ENCODE results near the gene ZNF579. TPM values are rescaled to one million over a fixed set of nuclear protein-coding genes. Genes with fewer than 3 reads are reported as not detected.

Gene ZNF579
- total and polyA plus RNA-seq, 10 of the 15 experiments (the other 5 are each of a cell fraction or from before 2014, with no cell fraction given) = 0.11 to 11.7 (median 1.5) TPM

- TF ChIP-seq JUNB (IDR thresholded peaks at IDR 0.05) (no peak; the same call in 1 of the 2 replicates), FOXM1 (IDR thresholded peaks at IDR 0.05; ENCODE audit: low read depth, low read length) (0 out of 2 replicates have a peak, but pooled peaks have one; percentile 15), GABPA (IDR thresholded peaks at IDR 0.05; ENCODE audit: low read depth) (0 out of 2 replicates have a peak, but pooled peaks have one; percentile 34), NR2F1 (conservative IDR thresholded peaks at IDR 0.05) (0 out of 2 replicates have a peak, but pooled peaks have one; percentile 14), CEBPB (IDR thresholded peaks at IDR 0.05; ENCODE audit: borderline replicate concordance in 1 of 2, low read depth in 2 of 2, low read length in 2 of 2) (no peak), EED (IDR thresholded peaks at IDR 0.05; ENCODE audit: low read depth) (peak; percentile 91), ASH2L (IDR thresholded peaks at IDR 0.05; ENCODE audit: borderline replicate concordance, low read depth) (no peak), CHD4 (IDR thresholded peaks at IDR 0.05) (no peak), CREM (IDR thresholded peaks at IDR 0.05; ENCODE audit: low read depth) (peak; percentile 56; the same call in 1 of the 2 replicates), CREB1 (IDR thresholded peaks at IDR 0.05; ENCODE audit: low read depth) (peak; percentile 48; the same call in 1 of the 2 replicates), NR2C2 (IDR thresholded peaks at IDR 0.05; ENCODE audit: borderline replicate concordance, control insufficient read depth, insufficient read length, low read depth) (no peak)
These were observed 45.7 kb upstream of the ZNF579 start (continued) for GRCh38 chr19:55626350-55626749.

GRCh38 chr19:55625004-55625326 lies 44.3 kb upstream of the ZNF579 start:
- no peak for FAIRE-seq

More at GRCh38 chr19:55625004-55625326, 44.3 kb upstream of the ZNF579 start:
- no TSS peak for BruUV-seq (replicated peaks)
- TF ChIP-seq PKNOX1 (IDR thresholded peaks at IDR 0.05) (peak; percentile 63), JUNB (IDR thresholded peaks at IDR 0.05) (no peak), EGR1 (IDR thresholded peaks at IDR 0.05; ENCODE audit: borderline replicate concordance in 1 of 2, low read depth in 2 of 2, low read length in 2 of 2) (no peak)
- Histone ChIP-seq H3K79me2 (ENCODE audit: control insufficient read depth, insufficient read depth, low read length) (no peaks in the 10 kb centered on the region), H3K4me3 (peak overlapping the region; percentile 72; the same call in 1 of the 2 replicates), H4K20me1 (ENCODE audit: control insufficient read depth, insufficient read depth) (no peaks in the 10 kb centered on the region), H3K9ac (ENCODE audit: control insufficient read depth, insufficient read depth, low read length) (no peak overlapping the region), H3K4me1 (ENCODE audit: control insufficient read depth, insufficient read depth, low read length) (peaks cover 9% of the 10 kb centered on the region; the same call in 1 of the 2 replicates), H3K36me3 (ENCODE audit: control insufficient read depth in 2 of 2, insufficient read depth in 2 of 2, low read length in 1 of 2) (no peaks in the 10 kb centered on the region), H3K4me2 (ENCODE audit: control insufficient read depth, insufficient read depth) (peak overlapping the region; percentile 94), H3K27ac (ENCODE audit: control insufficient read depth, insufficient read depth) (no peak overlapping the region), H2AFZ (ENCODE audit: control insufficient read depth, low read depth, low read length) (peak overlapping the region; percentile 84), H3K9me3 (replicated peaks; ENCODE audit: control insufficient read depth, insufficient read depth, low read length) (no peaks in the 10 kb centered on the region; the same call in 2 of the 3 replicates), H3K27me3 (replicated peaks in 1 of 2; ENCODE audit: control insufficient read depth in 2 of 2, insufficient read depth in 2 of 2, low read length in 1 of 2) (no peaks in the 10 kb centered on the region)
- 12% methylated on average over 11 of the region's 11 CpGs for WGBS (ENCODE audit: insufficient coverage, insufficient replicate concordance, low lambda C conversion rate, missing lambda C conversion rate)
- CTCF ChIA-PET = interaction anchor here (0.6 to 7.9 kb wide), 11 partner anchors 9 to 1053 kb away, joined by 3 to 76 read pairs (median 7); partner anchors contain the start of genes FIZ1, U2AF2 and ZNF865
- intact Hi-C loops (cut with micrococcal nuclease; ENCODE audit: unreplicated experiment) (no loop called here), in situ Hi-C loops (cut with MboI) (loop anchor here (5.0 kb wide), 1 partner anchor 483 kb away; no protein-coding TSS in a partner anchor)
- SMC1A ChIA-PET (ENCODE audit: uncharacterized antibody, unreplicated experiment) = interaction anchor here (1.0 to 2.0 kb wide), 3 partner anchors 19 to 158 kb away, joined by 3 to 8 read pairs (median 5); partner anchors contain the start of genes U2AF2 and ZNF865
- no peak for DNase-seq (ENCODE audit: low read depth, low spot score)
- POLR2A ChIA-PET = interaction anchor here (0.6 to 2.8 kb wide), 13 partner anchors 8 to 724 kb away, joined by 3 to 21 read pairs (median 4); partner anchors contain the start of genes FIZ1, KMT5C, U2AF2 and UBE2S
- RAD21 ChIA-PET (ENCODE audit: unreplicated experiment) = interaction anchor here (0.7 to 2.9 kb wide), 8 partner anchors 9 to 286 kb away, joined by 3 to 29 read pairs (median 6); partner anchors contain the start of genes FIZ1, KMT5C, ZNF524 and ZNF865
- no peak for ATAC-seq
